ENCODE results near the gene COL26A1. TPM values are rescaled to one million over a fixed set of nuclear protein-coding genes. Genes with fewer than 3 reads are reported as not detected.

Gene COL26A1
- total RNA-seq, 1 experiment from 2014 or later: 42.6 TPM

GRCh38 chr7:101401390-101402080 lies 38.9 kb downstream of the COL26A1 start:
- Histone ChIP-seq H3T11ph (ENCODE audit: low read length) (no peak overlapping the region), H3K79me2 (ENCODE audit: insufficient read depth, low read length) (0 out of 2 replicates have a peak, but pooled peaks cover 2% of the 10 kb centered on the region), H3K9ac (ENCODE audit: extremely low read depth, insufficient read length, low read length) (peak overlapping the region; percentile 1), H2BK120ac (ENCODE audit: low read depth, low read length, poor library complexity, severe bottlenecking) (no peak overlapping the region), H4K91ac (ENCODE audit: insufficient read length, low read depth, low read length) (peak overlapping the region; percentile 90), H3K23me2 (ENCODE audit: insufficient read length, low read depth, low read length, poor library complexity, severe bottlenecking) (no peaks in the 10 kb centered on the region), H3K56ac (ENCODE audit: insufficient read length, low read depth, low read length) (no peak overlapping the region), H2AFZ (ENCODE audit: low read length) (no peak overlapping the region), H4K8ac (replicated peaks; ENCODE audit: insufficient read length, low read depth, low read length) (no peak overlapping the region), H3K23ac (ENCODE audit: insufficient read length, low read depth, low read length) (no peak overlapping the region), H2BK12ac (ENCODE audit: insufficient read length, low read depth, low read length) (peak overlapping the region; percentile 85), H2BK15ac (ENCODE audit: low read depth, low read length) (0 out of 2 replicates have a peak overlapping the region, but pooled peaks have one; percentile 71), H3K9me3 (ENCODE audit: control insufficient read depth, low read depth, low read length) (no peaks in the 10 kb centered on the region), H3K4ac (ENCODE audit: low read depth, low read length) (no peak overlapping the region; the same call in 1 of the 2 replicates), H3K27me3 (ENCODE audit: insufficient read depth, low read length) (no peaks in the 10 kb centered on the region), H2BK5ac (ENCODE audit: insufficient read length, low read length) (no peak overlapping the region), H3K79me1 (ENCODE audit: insufficient read depth, low read depth, low read length, poor library complexity, severe bottlenecking) (no peaks in the 10 kb centered on the region), H2BK20ac (ENCODE audit: low read depth, low read length, poor library complexity, severe bottlenecking) (no peak overlapping the region), H3K4me1 (ENCODE audit: insufficient read depth, low read length) (peaks cover 12% of the 10 kb centered on the region; the same call in 1 of the 2 replicates), H3K4me2 (ENCODE audit: insufficient read depth, insufficient read length, low read length) (peak overlapping the region; percentile 39), H3K14ac (ENCODE audit: insufficient read depth, low read length) (no peak overlapping the region), H4K20me1 (ENCODE audit: control insufficient read depth, insufficient read depth, insufficient read length) (no peaks in the 10 kb centered on the region), H3K18ac (ENCODE audit: insufficient read length, low read depth, low read length) (peak overlapping the region; percentile 32), H3K27ac (ENCODE audit: insufficient read length, low read depth, low read length) (peak overlapping the region; percentile 36), H2AK5ac (ENCODE audit: insufficient read length, low read length) (peak overlapping the region; percentile 93), H4K5ac (ENCODE audit: insufficient read length, low read depth, low read length) (peak overlapping the region; percentile 55)
- H3K27ac Mint-ChIP-seq: peak overlapping the region; percentile 95 to 98 (median 98)
- no peak for DNase-seq
- H3K9me3 Mint-ChIP-seq: peaks cover 1 to 3% of the 10 kb centered on the region in 2 experiments; a peak in 3 of 5 replicates
- peaks cover 45 to 65% of the 10 kb centered on the region in 2 experiments for H3K4me1 Mint-ChIP-seq
- WGBS (ENCODE audit: extremely low coverage, insufficient read length, low lambda C conversion rate): no CpG with 5 or more reads among the region's 7 CpGs
- H3K36me3 Mint-ChIP-seq (ENCODE audit: insufficient read depth in 1 of 3, low read depth in 3 of 3): peaks cover 11 to 21% (median 12%) of the 10 kb centered on the region in 3 experiments
- peak overlapping the region; percentile 43 to 68 for H3K4me3 Mint-ChIP-seq
- H3K27me3 Mint-ChIP-seq (ENCODE audit: low read depth): no peaks in the 10 kb centered on the region
- no peak for TF ChIP-seq CTCF (conservative IDR thresholded peaks at IDR 0.05)
